SH-SY5Y (cell line): ENCODE data around the gene MED14.

Source experiments
- GATA2 ChIP-seq: IDR thresholded peaks from 2 replicates; pipeline ENCODE4 v1.6.1; 2011; ENCODE audit warnings: mild to moderate bottlenecking, low read depth, low read length
- GATA3 ChIP-seq: IDR thresholded peaks from 2 replicates; pipeline ENCODE4 v1.6.1; 2011; ENCODE audit warnings: low read depth, mild to moderate bottlenecking, low read length, moderate library complexity

Gene MED14

GRCh38 chrX:40700640-40701342 lies 34.6 kb downstream of the MED14 start:
- no peak for TF ChIP-seq GATA3
- no peak for TF ChIP-seq GATA2

GRCh38 chrX:40698851-40699250 lies 36.5 kb downstream of the MED14 start:
- TF ChIP-seq GATA2 (no peak), GATA3 (no peak)

- no peak for TF ChIP-seq GATA2
- TF ChIP-seq GATA3, result no peak
Observed at GRCh38 chrX:40694802-40695201, 40.5 kb downstream of the MED14 start.

- no peak for TF ChIP-seq GATA3
- TF ChIP-seq GATA2, result no peak
Observed at GRCh38 chrX:40688929-40689328, 46.4 kb downstream of the MED14 start.

GRCh38 chrX:40687169-40687568 lies 48.2 kb downstream of the MED14 start:
- TF ChIP-seq GATA2 (no peak), GATA3 (no peak)

- TF ChIP-seq GATA3 (no peak), GATA2 (no peak)
Observed at GRCh38 chrX:40685362-40685918, 49.9 kb downstream of the MED14 start.

- TF ChIP-seq GATA2 (no peak), GATA3 (no peak)
Observed at GRCh38 chrX:40684092-40684491, 51.2 kb downstream of the MED14 start.

- TF ChIP-seq GATA3, result no peak
- no peak for TF ChIP-seq GATA2
Observed at GRCh38 chrX:40683245-40683644, 52.1 kb downstream of the MED14 start.

GRCh38 chrX:40671126-40671525 lies 64.2 kb downstream of the MED14 start:
- TF ChIP-seq GATA2, result no peak
- TF ChIP-seq GATA3, result no peak

- TF ChIP-seq GATA2, result no peak
- TF ChIP-seq GATA3, result no peak
Observed at GRCh38 chrX:40663880-40664630, 71.3 kb downstream of the MED14 start.

- TF ChIP-seq GATA3 (no peak), GATA2 (no peak)
Observed at GRCh38 chrX:40663078-40663740, 72.1 kb downstream of the MED14 start.

GRCh38 chrX:40661489-40661888 lies 73.9 kb downstream of the MED14 start:
- no peak for TF ChIP-seq GATA3
- TF ChIP-seq GATA2, result no peak

GRCh38 chrX:40660381-40660780 lies 75.0 kb downstream of the MED14 start:
- TF ChIP-seq GATA3, result no peak

- TF ChIP-seq GATA2 (no peak), GATA3 (no peak)
Observed at GRCh38 chrX:40653535-40653934, 81.8 kb downstream of the MED14 start.
